Mesodermal cell (in vitro differentiated cells): ENCODE measurements around the gene VASN.
"Not testable (repeated sequence)": the region's sequence is repeated elsewhere in the genome, so short reads cannot be mapped to it uniquely, and the experiment has no call there.

ENCODE experiments used
- H3K27ac ChIP-seq: 2 replicates; pipeline ENCODE4 v1.7.0; 2013; ENCODE audit warnings: mild to moderate bottlenecking, low read depth, low read length, moderate library complexity; ENCODE audit not compliant: severe bottlenecking
- H3K36me3 ChIP-seq: 2 replicates; pipeline ENCODE4 v1.7.1; 2013; ENCODE audit warnings: mild to moderate bottlenecking, low read length, moderate library complexity; ENCODE audit not compliant: control insufficient read depth, insufficient read depth
- H3K4me1 ChIP-seq: one replicate; pipeline ENCODE4 v1.7.1; 2013; ENCODE audit warnings: mild to moderate bottlenecking, low read length; ENCODE audit not compliant: insufficient read depth, control insufficient read depth, poor library complexity, severe bottlenecking
- H3K4me3 ChIP-seq: 2 replicates; pipeline ENCODE4 v1.7.0; 2013; ENCODE audit warnings: low read length, control low read depth, mild to moderate bottlenecking; ENCODE audit not compliant: insufficient read depth, poor library complexity, severe bottlenecking; ENCODE audit errors: extremely low read depth
- H3K9me3 ChIP-seq: 2 replicates; pipeline ENCODE4 v1.7.1; 2013; ENCODE audit warnings: mild to moderate bottlenecking, low read length, moderate library complexity; ENCODE audit not compliant: control insufficient read depth
- WGBS, 2 experiments: methylation state at CpG; one replicate each; pipeline ENCODE4 v1.1.5; 2013; ENCODE audit warnings: missing lambda C conversion rate in 2 of 2; ENCODE audit not compliant: insufficient coverage in 2 of 2; 5-methylcytosine and 5-hydroxymethylcytosine counted together

VASN gene

DNA sequence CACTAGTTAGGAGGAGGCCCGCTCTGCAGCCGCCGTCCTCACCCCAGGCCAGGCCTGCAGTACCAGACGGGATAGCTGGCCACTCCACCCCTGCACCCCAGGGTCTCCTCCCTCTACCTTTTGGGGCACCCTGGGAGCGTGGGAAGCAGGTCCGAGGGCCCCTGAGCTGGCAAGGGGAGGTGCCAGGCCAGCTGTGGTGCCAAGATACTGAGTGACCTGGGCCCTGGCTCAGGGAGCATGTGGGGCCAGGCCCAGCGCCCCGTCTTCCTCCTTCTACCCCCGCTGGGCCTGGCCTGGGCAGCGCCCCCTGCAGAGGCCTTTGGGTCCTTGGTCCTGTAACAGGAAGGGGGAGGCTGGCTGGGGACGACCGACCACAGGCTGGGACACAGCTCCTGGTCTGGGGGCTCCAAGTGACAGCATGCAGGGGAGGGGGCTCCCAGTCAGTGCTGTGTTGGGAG lies 33.5 kb upstream of the VASN start:
- 95 to 96% methylated on average over 7 of the region's 12 CpGs for WGBS, 2 experiments
- Histone ChIP-seq H3K36me3 (peaks cover 70% of the 10 kb centered on the region), H3K4me1 (no peaks in the 10 kb centered on the region), H3K9me3 (no peaks in the 10 kb centered on the region), H3K27ac (no peak overlapping the region), H3K4me3 (no peak overlapping the region)

DNA sequence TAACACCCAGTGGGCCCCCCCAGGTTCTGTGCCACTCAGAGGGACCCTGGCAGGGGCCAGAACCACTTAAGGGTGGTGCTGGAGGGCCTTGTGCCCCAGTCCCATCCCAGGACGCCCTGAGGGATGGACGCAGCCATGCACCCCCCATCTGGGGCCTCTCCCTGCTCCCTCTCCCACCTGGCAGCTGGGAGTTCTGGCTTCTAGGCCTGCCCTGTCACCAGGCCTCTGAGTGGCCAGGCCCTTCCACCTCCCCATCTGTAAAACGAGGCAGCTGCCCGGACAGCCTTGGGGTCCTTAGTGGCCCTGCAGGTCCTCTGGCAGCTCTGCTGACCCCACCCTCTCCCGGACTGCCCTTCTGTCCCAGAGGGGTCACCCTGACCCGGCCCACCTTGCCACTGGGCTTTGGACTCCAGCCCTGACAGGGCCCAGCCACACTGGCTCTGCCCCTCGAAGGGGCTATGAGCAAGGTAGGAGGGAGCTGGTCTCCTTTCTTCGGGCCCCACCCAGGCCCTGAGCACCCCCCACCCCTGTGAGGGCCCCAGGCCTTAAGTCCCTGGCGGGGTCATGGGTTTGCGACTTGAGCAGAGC lies 32.8 kb upstream of the VASN start:
- Histone ChIP-seq H3K9me3 (no peaks in the 10 kb centered on the region), H3K27ac (no peak overlapping the region), H3K36me3 (peaks cover 67% of the 10 kb centered on the region), H3K4me1 (no peaks in the 10 kb centered on the region), H3K4me3 (no peak overlapping the region)
- 97 to 98% methylated on average over 7 to 9 of the region's 10 CpGs for WGBS, 2 experiments

DNA sequence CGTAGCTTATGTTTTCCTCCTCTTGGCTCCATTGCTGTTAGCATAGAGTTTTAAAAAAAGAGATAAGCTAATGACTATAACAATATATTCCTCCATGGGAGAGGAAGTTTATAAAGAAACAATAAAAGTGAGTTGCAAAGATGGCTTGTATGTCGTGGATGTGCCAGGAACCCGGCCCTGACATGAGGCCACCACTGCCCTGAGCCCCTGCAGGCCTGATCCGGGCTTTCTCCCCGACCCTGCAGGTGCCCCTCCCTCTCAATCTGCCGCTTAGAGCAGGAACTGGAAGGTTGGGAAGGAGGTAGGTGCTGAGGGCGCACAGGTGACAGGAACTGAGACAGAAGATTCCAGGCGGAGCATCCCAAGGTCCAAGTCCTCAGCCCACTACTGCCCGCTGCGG lies 32.2 kb upstream of the VASN start:
- Histone ChIP-seq H3K36me3 (peaks cover 66% of the 10 kb centered on the region), H3K4me1 (no peaks in the 10 kb centered on the region), H3K9me3 (peaks cover 4% of the 10 kb centered on the region), H3K4me3 (no peak overlapping the region), H3K27ac (peak overlapping the region; percentile 10)
- 83 to 94% methylated on average over 6 to 8 of the region's 10 CpGs for WGBS, 2 experiments

DNA sequence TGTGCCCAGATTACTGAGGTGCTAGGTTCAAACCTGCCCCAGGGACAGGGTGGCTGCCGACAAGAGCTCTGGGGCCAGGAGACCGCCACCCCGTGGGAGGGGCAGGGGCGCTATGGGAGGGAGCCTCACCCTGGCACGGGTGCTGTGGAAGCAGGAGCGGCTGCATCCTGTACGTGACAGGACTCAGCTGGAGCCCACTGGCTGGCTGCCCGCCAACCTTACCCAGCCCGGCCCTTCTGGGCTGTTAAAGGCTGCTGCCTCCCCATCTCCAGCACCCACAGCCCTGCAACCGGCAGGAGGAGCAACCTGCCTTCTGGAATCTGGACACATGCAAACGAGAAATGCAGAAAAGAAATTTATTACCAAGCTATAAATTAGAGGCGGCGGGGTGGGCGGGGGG lies 31.7 kb upstream of the VASN start:
- 93 to 94% methylated on average over 10 to 14 of the region's 14 CpGs for WGBS, 2 experiments
- no peaks in the 10 kb centered on the region for H3K4me1 ChIP-seq
- H3K36me3 ChIP-seq: peaks cover 61% of the 10 kb centered on the region
- peaks cover 4% of the 10 kb centered on the region for H3K9me3 ChIP-seq
- no peak overlapping the region for H3K4me3 ChIP-seq
- peak overlapping the region; percentile 10 for H3K27ac ChIP-seq

DNA sequence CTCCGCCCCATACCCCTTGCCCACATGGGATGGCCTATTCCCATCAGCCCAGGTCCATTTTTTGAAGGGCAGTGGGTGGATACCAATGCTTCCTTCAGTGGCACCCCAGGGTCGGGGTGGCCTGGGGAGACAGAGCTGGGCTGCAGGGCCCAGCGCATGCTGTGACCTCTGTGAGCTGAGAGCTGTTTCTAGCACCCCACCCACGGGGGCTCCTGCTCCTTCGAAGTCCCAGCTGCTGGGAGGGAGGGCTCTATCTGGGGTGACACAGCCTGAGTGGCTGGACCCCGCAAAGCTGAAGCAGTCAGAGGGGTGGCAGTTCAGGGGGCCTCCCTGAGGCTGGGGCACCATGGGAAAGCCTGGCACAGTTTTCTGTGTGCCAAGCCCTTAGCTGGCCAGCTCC lies 31.2 kb upstream of the VASN start:
- Histone ChIP-seq H3K36me3 (peaks cover 61% of the 10 kb centered on the region), H3K9me3 (peaks cover 4% of the 10 kb centered on the region), H3K4me1 (no peaks in the 10 kb centered on the region), H3K4me3 (no peak overlapping the region), H3K27ac (no peak overlapping the region)
- 93 to 97% methylated on average over 4 to 5 of the region's 6 CpGs for WGBS, 2 experiments

DNA sequence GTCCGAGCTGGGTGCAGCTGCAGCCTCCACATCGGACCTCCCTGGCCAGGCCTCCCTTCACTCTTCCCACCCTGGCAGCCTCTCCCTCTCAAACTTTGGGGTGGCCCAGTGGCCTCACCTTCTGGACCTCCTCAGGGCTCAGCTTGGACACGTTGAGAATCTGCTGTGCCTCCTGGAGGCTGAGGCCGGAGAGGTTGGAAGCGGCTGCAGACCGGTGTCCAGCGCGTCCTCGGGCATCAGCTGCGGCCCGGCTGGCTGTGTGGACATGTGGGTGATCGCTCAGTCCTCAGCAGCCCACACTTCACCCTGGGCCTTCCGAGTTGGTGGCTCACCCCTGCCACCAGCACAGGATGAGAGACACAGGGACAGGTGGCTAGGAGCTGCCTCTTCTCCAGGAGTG lies 30.4 kb upstream of the VASN start:
- WGBS, 2 experiments: 98% methylated on average over 7 to 10 of the region's 13 CpGs
- peaks cover 60% of the 10 kb centered on the region for H3K36me3 ChIP-seq
- peaks cover 4% of the 10 kb centered on the region for H3K9me3 ChIP-seq
- H3K4me1 ChIP-seq: no peaks in the 10 kb centered on the region
- H3K4me3 ChIP-seq: no peak overlapping the region
- no peak overlapping the region for H3K27ac ChIP-seq

DNA sequence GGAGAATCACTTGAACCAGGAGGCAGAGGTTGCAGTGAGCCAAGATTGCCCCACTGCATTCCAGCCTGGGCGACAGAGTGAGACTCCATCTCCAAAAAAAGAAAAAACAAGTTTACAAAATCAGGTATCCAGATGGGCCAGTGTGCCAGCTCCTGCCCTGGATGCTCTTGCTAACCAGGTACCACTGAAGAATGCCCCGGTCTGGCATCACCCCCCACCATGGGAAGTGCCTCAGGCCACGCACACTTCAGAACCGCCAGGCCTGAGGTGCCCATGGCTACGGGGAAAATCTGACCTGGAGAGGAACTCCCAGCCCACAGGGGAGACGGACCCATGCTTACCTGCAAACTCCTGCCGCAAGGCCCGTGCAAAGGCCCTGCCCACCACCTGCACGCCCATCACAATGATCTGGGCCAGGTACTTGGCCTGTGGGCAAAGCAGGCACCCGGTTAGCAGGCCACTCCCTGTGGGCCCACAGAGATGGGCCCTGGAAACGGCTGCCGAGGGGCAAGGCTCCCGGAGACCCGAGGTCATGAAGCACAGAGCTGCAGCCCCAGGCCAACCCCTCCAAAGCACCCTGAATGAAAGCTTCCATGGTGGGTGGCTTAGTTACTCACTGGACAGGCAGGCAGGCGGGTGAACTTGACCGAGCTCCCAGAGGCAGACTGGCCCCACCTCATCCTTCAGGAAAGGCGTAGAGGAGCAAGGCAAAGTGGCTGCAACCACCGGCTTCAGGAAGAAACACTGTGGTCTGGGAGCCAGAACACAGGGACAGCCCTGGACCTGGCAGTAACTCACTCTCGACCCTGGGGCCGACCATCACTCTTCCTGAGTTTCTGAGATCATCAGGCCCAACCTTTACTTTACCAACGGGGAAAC lies 28.5 kb upstream of the VASN start:
- WGBS, 2 experiments: 94 to 98% methylated on average over 19 to 21 of the region's 21 CpGs
- Histone ChIP-seq H3K9me3 (peaks cover 4% of the 10 kb centered on the region), H3K4me1 (no peaks in the 10 kb centered on the region), H3K4me3 (no peak overlapping the region), H3K36me3 (peaks cover 56% of the 10 kb centered on the region), H3K27ac (no peak overlapping the region)

DNA sequence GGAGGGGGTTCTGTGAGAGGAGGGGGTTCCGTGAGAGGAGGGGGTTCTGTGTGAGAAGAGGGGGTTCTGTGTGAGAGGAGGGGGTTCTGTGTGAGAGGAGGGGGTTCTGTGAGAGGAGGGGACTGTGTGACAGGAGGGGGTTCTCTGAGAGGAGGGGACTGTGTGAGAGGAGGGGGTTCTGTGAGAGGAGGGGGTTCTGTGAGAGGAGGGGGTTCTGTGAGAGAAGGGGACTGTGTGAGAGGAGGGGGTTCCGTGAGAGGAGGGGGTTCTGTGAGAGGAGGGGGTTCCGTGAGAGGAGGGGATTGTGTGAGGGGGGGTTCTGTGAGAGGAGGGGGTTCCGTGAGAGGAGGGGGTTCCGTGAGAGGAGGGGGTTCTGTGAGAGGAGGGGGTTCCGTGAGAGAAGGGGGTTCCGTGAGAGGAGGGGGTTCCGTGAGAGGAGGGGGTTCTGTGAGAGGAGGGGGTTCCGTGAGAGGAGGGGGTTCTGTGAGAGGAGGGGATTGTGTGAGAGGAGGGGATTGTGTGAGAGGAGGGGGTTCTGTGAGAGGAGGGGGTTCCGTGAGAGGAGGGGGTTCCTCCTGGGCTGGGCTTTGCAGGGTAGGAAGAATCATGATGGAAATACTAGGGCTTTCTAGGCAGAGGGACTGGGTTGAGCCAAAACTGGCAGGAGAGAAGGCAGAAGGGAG lies 27.2 kb upstream of the VASN start:
- not testable (repeated sequence) for H3K4me3 ChIP-seq, H3K9me3 ChIP-seq, H3K4me1 ChIP-seq, H3K27ac ChIP-seq
- 60 to 88% methylated on average over 1 to 2 of the region's 10 CpGs for WGBS, 2 experiments
- peaks cover 47% of the 10 kb centered on the region for H3K36me3 ChIP-seq

DNA sequence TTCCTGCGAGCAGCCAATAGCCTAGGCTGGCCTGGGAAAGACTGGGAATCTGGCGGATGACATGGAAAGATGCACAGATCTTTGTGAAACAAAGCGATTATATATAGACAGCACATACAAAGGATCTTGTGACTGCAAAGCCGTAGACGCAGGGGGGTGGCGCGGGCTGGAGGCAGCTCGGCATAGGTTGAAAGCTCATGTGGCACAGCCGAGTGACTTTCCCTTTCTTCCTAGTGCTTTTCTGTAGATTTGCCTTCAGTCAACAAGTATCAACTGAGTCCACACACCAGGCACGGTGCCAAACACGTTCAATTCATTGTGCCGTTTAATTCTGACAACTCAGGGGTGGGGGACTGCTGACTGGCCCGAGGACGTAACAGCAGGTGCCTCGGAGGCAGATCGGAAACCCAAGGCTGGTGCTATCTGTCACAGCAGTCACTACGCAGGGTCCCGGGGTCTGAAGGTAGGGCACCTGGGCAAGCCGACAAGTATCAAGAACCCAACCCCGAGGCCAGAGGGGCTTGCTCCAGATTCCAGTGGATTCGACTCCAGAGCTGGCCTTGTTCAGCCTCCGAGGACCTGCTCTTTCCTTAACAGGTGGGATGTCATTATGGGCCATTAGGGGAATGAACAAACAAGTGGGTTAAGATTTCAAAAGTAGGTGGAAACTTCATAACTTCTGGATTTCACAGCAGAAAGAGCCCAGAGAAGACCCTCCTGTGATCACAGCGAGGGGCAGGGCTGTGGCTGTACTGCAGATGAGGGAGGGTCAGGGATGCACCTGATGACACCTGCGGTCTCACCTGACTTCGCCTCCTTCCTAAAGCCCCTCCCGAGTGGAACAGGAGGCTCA lies 26.4 kb upstream of the VASN start:
- Histone ChIP-seq H3K27ac (no peak overlapping the region), H3K36me3 (peaks cover 44% of the 10 kb centered on the region), H3K4me3 (no peak overlapping the region), H3K4me1 (peaks cover 4% of the 10 kb centered on the region), H3K9me3 (peaks cover 4% of the 10 kb centered on the region)
- 95 to 98% methylated on average over 23 to 26 of the region's 26 CpGs for WGBS, 2 experiments
